Skeletal muscle satellite cell (primary cell): ENCODE results near the gene TMEM88. TPM values are rescaled to one million over a fixed set of nuclear protein-coding genes. Genes with fewer than 3 reads are reported as not detected.
A peak's percentile ranks its signal among the peaks of the same experiment; 100 is the strongest.
"Not testable (repeated sequence)": the region's sequence is repeated elsewhere in the genome, so short reads cannot be mapped to it uniquely, and the experiment has no call there.

Experiments
- H3K27me3 ChIP-seq: 2 replicates; pipeline ENCODE4 v1.7.0; 2013; ENCODE audit warnings: low read length; ENCODE audit not compliant: control insufficient read depth, insufficient read depth
- H3K36me3 ChIP-seq: 2 replicates; pipeline ENCODE4 v1.7.0; 2013; ENCODE audit warnings: mild to moderate bottlenecking, control low read depth, low read length; ENCODE audit not compliant: insufficient read depth
- H3K4me1 ChIP-seq: 2 replicates; pipeline ENCODE4 v1.7.0; 2013; ENCODE audit warnings: low read length; ENCODE audit not compliant: control insufficient read depth, insufficient read depth
- H3K4me2 ChIP-seq: 2 replicates; pipeline ENCODE4 v1.7.0; 2013; ENCODE audit warnings: mild to moderate bottlenecking, low read length
- H3K4me3 ChIP-seq: 2 replicates; pipeline ENCODE4 v1.7.0; 2013; ENCODE audit warnings: low read length
- H3K9ac ChIP-seq: 2 replicates; pipeline ENCODE4 v1.7.0; 2013; ENCODE audit warnings: mild to moderate bottlenecking, low read depth, low read length, moderate library complexity
- H3K9me3 ChIP-seq: replicated peaks from 2 replicates; pipeline ENCODE4 v1.7.0; 2013; ENCODE audit warnings: mild to moderate bottlenecking, control low read depth, low read length
- total RNA-seq: library from RNA; depleted of rRNA; stranded (reverse); fragments of >200 nt; gene quantifications from 2 replicates; pipeline ENCODE4 v1.2.3, GENCODE V29; 2012; rRNA removed

TMEM88 gene, protein sequence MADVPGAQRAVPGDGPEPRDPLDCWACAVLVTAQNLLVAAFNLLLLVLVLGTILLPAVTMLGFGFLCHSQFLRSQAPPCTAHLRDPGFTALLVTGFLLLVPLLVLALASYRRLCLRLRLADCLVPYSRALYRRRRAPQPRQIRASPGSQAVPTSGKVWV
- total RNA-seq = 0.44 TPM in 1 of 2 replicates, not detected in the other

DNA sequence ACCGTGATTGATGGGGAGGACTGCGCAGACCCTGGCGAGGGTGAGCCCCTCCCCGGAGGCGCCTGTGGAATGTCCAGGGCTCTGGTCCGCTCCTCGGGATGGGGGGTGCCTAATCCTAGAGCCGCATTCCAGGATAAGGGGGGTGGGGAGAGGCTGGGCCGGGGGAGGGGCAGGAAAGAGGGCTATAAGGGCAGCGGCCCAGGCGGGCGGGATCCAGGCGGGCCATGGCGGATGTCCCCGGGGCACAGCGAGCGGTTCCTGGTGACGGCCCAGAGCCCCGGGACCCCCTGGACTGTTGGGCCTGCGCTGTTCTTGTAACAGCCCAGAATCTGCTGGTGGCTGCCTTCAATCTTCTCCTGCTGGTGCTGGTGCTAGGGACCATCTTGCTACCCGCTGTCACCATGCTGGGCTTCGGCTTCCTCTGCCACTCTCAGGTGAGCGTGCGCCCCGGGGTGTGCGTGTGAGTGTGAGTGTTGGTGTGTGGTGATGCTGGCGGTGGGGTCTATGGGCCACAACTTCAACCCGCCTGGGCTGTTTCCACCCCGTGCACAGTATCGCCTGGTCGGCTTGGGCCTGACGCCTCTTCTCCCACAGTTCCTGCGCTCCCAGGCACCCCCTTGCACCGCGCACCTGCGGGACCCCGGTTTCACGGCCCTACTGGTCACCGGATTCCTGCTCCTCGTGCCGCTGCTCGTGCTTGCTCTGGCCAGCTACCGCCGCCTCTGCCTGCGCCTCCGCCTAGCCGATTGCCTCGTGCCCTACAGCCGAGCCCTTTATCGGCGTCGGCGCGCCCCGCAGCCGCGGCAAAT is at the start of gene TMEM88:
TSS of gene TMEM88 (plus strand) at position 216 of the 809 bp plus-strand sequence. CDS start at position 225, 9 bp downstream.
- Histone ChIP-seq H3K9ac (peak within 1 kb of the TSS; percentile 88), H3K9me3 (no peaks in the 10 kb centered on the region), H3K4me1 (peaks cover 29% of the 10 kb centered on the region), H3K4me3 (peak within 1 kb of the TSS; percentile 77), H3K27me3 (no peaks in the 10 kb centered on the region), H3K36me3 (peaks cover 37% of the 10 kb centered on the region), H3K4me2 (peak within 1 kb of the TSS; percentile 98)

DNA sequence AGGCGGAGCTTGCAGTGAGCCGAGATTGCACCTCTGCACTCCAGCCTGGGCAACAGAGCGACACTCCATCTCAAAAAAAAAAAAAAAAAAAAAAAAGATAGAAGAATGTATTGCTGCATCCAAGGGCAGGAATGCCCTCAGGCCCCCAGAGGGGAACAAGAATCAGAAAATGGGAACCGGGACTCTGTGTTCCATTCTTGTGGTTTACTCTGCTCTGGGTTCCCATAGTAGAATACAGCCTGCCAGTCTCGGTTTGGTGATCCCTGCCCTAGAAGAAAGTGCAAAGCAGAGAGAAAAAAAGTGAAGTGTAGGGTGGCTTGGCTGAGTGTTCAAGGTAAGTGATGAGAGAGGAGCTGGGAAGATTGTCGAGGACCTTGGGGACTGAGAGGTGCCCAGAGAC is 48.3 kb upstream of the TMEM88 start:
- H3K9me3 ChIP-seq = no peaks in the 10 kb centered on the region
- H3K36me3 ChIP-seq = no peaks in the 10 kb centered on the region
- H3K4me1 ChIP-seq = no peaks in the 10 kb centered on the region
- peaks cover 19% of the 10 kb centered on the region for H3K27me3 ChIP-seq
- no peak overlapping the region for H3K4me2 ChIP-seq
- no peak overlapping the region for H3K9ac ChIP-seq
- no peak overlapping the region for H3K4me3 ChIP-seq

DNA sequence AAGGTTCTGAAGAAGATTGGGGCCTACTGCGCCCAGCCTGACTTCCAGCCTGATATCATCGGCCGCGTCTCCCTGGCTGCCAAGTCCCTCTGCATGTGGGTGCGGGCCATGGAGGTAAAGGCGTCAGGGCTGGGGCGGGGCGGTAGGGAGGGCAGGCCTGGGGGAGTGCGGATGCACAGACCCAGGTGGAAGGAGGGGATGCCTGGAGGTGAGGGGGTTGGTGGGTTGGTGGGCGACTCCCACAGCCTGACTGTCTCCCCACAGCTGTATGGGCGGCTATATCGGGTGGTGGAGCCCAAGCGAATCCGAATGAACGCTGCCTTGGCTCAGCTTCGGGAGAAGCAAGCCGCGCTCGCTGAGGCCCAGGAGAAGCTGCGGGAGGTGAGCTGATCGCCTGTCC is 47.7 kb upstream of the TMEM88 start:
- Histone ChIP-seq H3K27me3 (peaks cover 19% of the 10 kb centered on the region), H3K4me3 (no peak overlapping the region), H3K9ac (no peak overlapping the region), H3K36me3 (no peaks in the 10 kb centered on the region), H3K9me3 (no peaks in the 10 kb centered on the region), H3K4me2 (no peak overlapping the region), H3K4me1 (no peaks in the 10 kb centered on the region)

DNA sequence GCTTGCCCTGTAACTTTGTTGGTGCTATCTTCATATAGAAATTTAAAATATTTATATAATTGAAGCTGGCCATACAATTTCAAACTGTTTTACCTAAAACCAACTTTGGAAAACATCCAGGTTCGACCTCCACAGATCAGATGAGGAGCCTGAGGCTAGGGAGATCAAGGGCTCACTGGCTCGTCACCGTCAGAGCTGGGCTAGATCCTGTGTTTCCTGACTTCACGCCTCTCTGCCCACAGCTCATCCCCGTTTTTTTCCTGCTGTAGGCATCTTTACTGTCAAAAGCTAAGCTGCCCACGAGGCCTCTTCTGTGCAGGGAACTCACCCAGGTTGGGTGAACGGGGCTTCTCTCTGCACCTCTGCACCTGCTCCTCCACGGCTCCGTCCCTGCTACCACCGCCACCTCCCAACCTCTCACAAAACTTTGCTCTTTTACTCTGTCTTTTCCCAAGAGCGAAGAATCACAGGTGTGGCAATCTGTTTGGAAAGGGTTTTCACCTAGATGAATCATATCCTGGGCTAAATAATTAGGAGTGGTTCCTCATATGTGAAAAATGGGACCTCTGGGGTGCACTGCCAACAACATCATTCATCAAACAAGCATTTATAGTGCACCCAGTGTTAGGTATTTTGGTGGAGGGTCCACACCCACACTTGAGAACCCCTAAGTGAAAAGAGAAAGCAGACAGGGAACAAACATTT is 45.6 kb upstream of the TMEM88 start:
- Histone ChIP-seq H3K4me1 (no peaks in the 10 kb centered on the region), H3K36me3 (no peaks in the 10 kb centered on the region), H3K4me2 (no peak overlapping the region), H3K27me3 (peaks cover 19% of the 10 kb centered on the region), H3K9me3 (no peaks in the 10 kb centered on the region), H3K9ac (no peak overlapping the region), H3K4me3 (no peak overlapping the region)

DNA sequence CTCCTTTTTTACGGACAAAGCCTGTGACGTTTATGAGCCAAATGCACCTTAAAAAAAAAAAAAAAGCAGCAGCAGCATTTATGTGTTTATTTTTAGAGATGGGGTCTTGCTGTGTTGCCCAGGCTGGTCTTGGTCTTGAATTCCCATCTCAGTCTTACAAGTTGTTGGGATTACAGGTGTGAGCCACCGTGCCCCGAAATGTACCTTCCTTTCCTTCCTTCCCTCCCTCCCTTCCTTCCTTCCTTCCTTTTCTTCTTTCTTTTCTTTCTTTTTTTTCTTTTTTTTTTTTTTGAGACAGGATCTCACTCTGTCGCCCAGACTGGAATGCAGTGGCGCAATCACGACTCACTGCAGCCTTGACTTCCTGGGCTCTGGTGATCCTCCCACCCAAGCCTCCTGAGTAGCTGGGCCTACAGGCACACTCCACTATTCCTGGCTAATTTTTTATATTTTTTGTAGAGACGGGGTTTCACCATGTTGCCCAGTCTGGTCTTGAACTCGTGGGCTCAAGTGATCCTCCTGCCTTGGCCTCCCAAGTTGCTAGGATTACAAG is 45.0 kb upstream of the TMEM88 start:
- H3K9me3 ChIP-seq, H3K4me3 ChIP-seq, H3K4me2 ChIP-seq, H3K4me1 ChIP-seq, H3K36me3 ChIP-seq, H3K9ac ChIP-seq: not testable (repeated sequence)
- peaks cover 17% of the 10 kb centered on the region for H3K27me3 ChIP-seq

DNA sequence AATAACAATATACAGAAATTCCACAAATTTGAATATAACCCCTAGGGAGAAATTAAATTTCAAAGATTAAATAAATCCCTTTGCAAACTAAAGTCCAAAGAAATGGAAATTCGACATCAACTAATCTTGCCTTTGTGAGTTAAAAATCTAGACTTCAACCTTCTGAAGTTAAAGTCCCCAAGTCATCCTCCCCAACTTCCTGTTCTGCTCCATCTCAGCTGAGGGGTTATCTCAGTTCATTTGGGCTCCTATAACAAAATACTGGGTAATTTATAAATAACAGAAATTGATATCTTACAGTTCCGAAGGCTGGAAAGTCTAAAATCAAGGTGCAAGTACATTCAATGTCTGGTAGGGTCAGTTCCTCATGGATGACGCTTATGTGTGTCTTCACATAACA is 43.6 kb upstream of the TMEM88 start:
- peaks cover 23% of the 10 kb centered on the region for H3K27me3 ChIP-seq
- no peaks in the 10 kb centered on the region for H3K36me3 ChIP-seq
- H3K9ac ChIP-seq = no peak overlapping the region
- H3K4me3 ChIP-seq = no peak overlapping the region
- no peak overlapping the region for H3K4me2 ChIP-seq
- no peaks in the 10 kb centered on the region for H3K4me1 ChIP-seq
- H3K9me3 ChIP-seq = no peaks in the 10 kb centered on the region

DNA sequence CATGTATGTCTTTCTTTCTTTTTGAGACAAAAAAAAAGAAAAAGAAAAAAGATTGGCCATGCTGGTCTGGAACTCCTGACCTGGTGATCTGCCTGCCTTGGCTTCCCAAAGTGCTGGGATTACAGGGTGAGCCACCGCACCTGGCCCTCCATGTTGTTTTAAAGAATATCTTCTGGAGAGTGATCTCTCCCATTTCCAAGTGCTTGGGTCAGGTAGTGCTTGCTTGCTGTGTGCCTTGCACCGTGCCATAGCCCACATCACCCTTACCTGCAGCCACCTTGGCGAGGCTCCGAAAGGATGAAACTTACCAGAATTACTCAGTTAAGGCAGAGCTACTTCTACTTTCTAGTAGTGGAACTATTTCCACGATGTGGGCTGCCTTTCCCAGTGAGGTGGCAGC is 39.9 kb upstream of the TMEM88 start:
- Histone ChIP-seq H3K9ac (no peak overlapping the region), H3K27me3 (peaks cover 47% of the 10 kb centered on the region), H3K36me3 (no peaks in the 10 kb centered on the region), H3K4me3 (no peak overlapping the region), H3K4me2 (no peak overlapping the region), H3K4me1 (no peaks in the 10 kb centered on the region), H3K9me3 (no peaks in the 10 kb centered on the region)

DNA sequence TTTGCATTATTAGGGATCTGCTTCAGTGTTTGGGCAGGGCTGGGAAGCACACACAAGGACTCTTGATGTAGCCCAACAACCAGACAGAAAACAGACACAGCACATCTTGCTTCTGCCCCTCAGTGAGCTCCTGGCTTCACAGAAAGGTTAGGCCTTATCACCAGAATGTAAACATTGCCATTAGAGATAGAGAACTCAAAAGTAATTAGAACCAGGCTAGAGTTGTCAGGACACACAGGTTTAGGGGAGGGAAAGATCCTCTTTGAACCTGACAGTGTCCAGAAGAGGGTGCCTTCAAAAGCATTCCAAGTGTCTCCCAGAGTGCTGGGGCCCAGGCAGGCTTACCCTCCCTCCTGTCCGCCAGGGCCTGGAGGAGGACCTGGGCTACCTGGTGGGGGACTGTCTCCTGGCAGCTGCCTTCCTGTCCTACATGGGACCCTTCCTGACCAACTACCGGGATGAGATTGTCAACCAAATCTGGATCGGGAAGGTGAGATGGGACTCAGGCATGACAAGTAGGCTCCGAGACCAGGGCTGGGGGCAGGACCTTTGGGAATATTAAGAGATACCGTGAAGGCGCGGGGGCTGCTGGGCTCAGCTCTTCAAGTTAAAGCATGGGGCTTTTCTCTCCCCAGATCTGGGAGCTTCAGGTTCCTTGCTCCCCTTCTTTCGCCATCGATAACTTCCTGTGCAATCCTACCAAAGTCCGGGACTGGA is 37.8 kb upstream of the TMEM88 start:
- Histone ChIP-seq H3K4me3 (no peak overlapping the region), H3K36me3 (no peaks in the 10 kb centered on the region), H3K4me2 (no peak overlapping the region), H3K9ac (no peak overlapping the region), H3K4me1 (no peaks in the 10 kb centered on the region), H3K27me3 (peaks cover 52% of the 10 kb centered on the region), H3K9me3 (no peaks in the 10 kb centered on the region)

DNA sequence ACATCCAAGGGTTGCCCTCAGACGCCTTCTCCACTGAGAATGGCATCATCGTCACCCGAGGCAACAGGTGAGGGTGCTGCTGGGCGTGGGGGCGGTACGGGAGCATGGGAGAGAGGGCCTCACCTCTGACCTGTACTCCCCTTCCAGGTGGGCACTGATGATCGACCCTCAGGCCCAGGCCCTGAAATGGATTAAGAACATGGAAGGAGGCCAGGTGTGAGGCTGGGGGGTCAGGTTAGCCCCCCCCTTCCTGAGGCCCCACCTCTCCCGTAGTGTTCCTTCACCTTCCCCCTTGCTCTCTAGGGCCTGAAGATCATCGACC is 37.3 kb upstream of the TMEM88 start:
- no peaks in the 10 kb centered on the region for H3K4me1 ChIP-seq
- H3K9me3 ChIP-seq = no peaks in the 10 kb centered on the region
- no peak overlapping the region for H3K9ac ChIP-seq
- no peaks in the 10 kb centered on the region for H3K36me3 ChIP-seq
- no peak overlapping the region for H3K4me2 ChIP-seq
- H3K27me3 ChIP-seq = peaks cover 52% of the 10 kb centered on the region
- no peak overlapping the region for H3K4me3 ChIP-seq

DNA sequence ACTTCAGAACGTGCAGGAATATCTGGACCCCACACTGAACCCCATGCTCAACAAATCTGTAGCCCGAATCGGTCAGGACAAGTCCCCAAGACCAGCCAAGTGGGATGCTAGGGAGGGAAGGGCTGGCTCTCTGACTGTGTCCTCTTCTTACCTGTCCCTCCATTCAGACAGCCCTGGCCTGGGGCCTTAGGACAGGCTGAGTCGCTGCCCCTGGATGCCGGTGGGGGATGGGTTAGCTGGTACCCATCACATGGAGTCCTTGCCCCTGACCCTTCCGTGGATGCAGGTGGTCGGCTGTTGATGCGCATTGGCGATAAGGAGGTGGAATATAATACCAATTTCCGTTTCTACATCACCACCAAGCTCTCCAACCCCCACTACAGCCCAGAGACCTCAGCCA is 36.8 kb upstream of the TMEM88 start:
- peaks cover 52% of the 10 kb centered on the region for H3K27me3 ChIP-seq
- no peaks in the 10 kb centered on the region for H3K4me1 ChIP-seq
- no peaks in the 10 kb centered on the region for H3K36me3 ChIP-seq
- H3K4me2 ChIP-seq = no peak overlapping the region
- H3K9ac ChIP-seq = no peak overlapping the region
- no peak overlapping the region for H3K4me3 ChIP-seq
- H3K9me3 ChIP-seq = no peaks in the 10 kb centered on the region
